Neural cell (in vitro differentiated cells): Measurements from ENCODE around the gene LAYN. TPM values are rescaled to one million over a fixed set of nuclear protein-coding genes. Genes with fewer than 3 reads are reported as not detected.

Experiments
- H2AFZ ChIP-seq: fragments of 200-600, 300-800 bp; sonication (generic), shearing (Covaris generic); 2 replicates; pipeline ENCODE4 v1.6.0; 2014; ENCODE audit warnings: low read depth, mild to moderate bottlenecking, antibody characterized with exemption, low read length, moderate library complexity
- H3F3A ChIP-seq: fragments of 200-600 bp; shearing (Covaris generic); 2 replicates; pipeline ENCODE4 v1.6.1; 2016; ENCODE audit warnings: mild to moderate bottlenecking, moderate library complexity, mixed read lengths, antibody characterized with exemption, low read length; ENCODE audit not compliant: insufficient read depth, poor library complexity, severe bottlenecking
- H3K27ac ChIP-seq: fragments of 200-600, 300-800 bp; sonication (generic), shearing (Covaris generic); 2 replicates; pipeline ENCODE4 v1.5.1; 2014; ENCODE audit warnings: mild to moderate bottlenecking, low read length, moderate library complexity
- H3K27me3 ChIP-seq: fragments of 300-800, 200-600 bp; sonication (generic), shearing (Covaris generic); 2 replicates; pipeline ENCODE4 v1.6.0; 2014; ENCODE audit warnings: mild to moderate bottlenecking, low read depth, low read length, moderate library complexity; ENCODE audit not compliant: insufficient read depth
- H3K36me3 ChIP-seq: fragments of 300-800, 200-600 bp; sonication (generic), shearing (Covaris generic); 2 replicates; pipeline ENCODE4 v1.5.1; 2014; ENCODE audit warnings: mild to moderate bottlenecking, antibody characterized with exemption, low read length, moderate library complexity; ENCODE audit not compliant: insufficient read depth
- H3K4me2 ChIP-seq: fragments of 300-800, 200-600 bp; sonication (generic), shearing (Covaris generic); 2 replicates; pipeline ENCODE4 v1.6.0; 2014; ENCODE audit warnings: mild to moderate bottlenecking, low read length
- H3K4me3 ChIP-seq: fragments of 300-800, 200-600 bp; sonication (generic), shearing (Covaris generic); 2 replicates; pipeline ENCODE4 v1.5.1; 2014; ENCODE audit warnings: mild to moderate bottlenecking, low read length, moderate library complexity
- H3K79me2 ChIP-seq: fragments of 200-600 bp; shearing (Covaris generic); replicated peaks from 2 replicates; pipeline ENCODE4 v1.6.0; 2014; ENCODE audit warnings: mild to moderate bottlenecking, low read length, moderate library complexity; ENCODE audit not compliant: insufficient read depth
- H3K9ac ChIP-seq: fragments of 300-800, 200-600 bp; sonication (generic), shearing (Covaris generic); 2 replicates; pipeline ENCODE4 v1.6.1; 2016; ENCODE audit warnings: mild to moderate bottlenecking, low read length, mixed read lengths
- H3K9me2 ChIP-seq: fragments of 200-600 bp; shearing (Covaris generic); 2 replicates; pipeline ENCODE4 v1.6.1; 2016; ENCODE audit warnings: mild to moderate bottlenecking, low read length, mixed read lengths; ENCODE audit not compliant: insufficient read depth
- H3K9me3 ChIP-seq: fragments of 200-600, 300-800 bp; sonication (generic), shearing (Covaris generic); 2 replicates; pipeline ENCODE4 v1.6.1; 2016; ENCODE audit warnings: mild to moderate bottlenecking, mixed run types, low read length, moderate library complexity, mixed read lengths
- H4K20me1 ChIP-seq: fragments of 200-600 bp; shearing (Covaris generic); 2 replicates; pipeline ENCODE4 v1.6.1; 2016; ENCODE audit warnings: mild to moderate bottlenecking, mixed run types; ENCODE audit not compliant: insufficient read depth
- EP300 ChIP-seq: fragments of 450-650 bp; conservative IDR thresholded peaks from 2 replicates; pipeline ENCODE4 v1.6.1; 2014; ENCODE audit warnings: antibody characterized with exemption, mild to moderate bottlenecking, moderate library complexity; ENCODE audit not compliant: poor library complexity, severe bottlenecking
- EZH2 ChIP-seq: fragments of 200-600, 300-800 bp; shearing (Covaris generic), sonication (generic); IDR thresholded peaks from 2 replicates; pipeline ENCODE4 v1.6.1; 2014; ENCODE audit warnings: antibody characterized with exemption, low read length, borderline replicate concordance, mild to moderate bottlenecking; ENCODE audit not compliant: insufficient read depth, poor library complexity, severe bottlenecking
- MXI1 ChIP-seq: fragments of 450-650 bp; conservative IDR thresholded peaks from 2 replicates; pipeline ENCODE4 v1.6.1; 2014; ENCODE audit warnings: antibody characterized with exemption, mild to moderate bottlenecking; ENCODE audit not compliant: poor library complexity, severe bottlenecking
- POLR2AphosphoS5 ChIP-seq: IDR thresholded peaks from 2 replicates; pipeline ENCODE4 v1.6.1; 2012
- RAD21 ChIP-seq: fragments of 450-650 bp; conservative IDR thresholded peaks from 2 replicates; pipeline ENCODE4 v1.6.1; 2014; ENCODE audit warnings: antibody characterized with exemption, mild to moderate bottlenecking, moderate library complexity
- SMC3 ChIP-seq: fragments of 450-650 bp; conservative IDR thresholded peaks from 2 replicates; pipeline ENCODE4 v1.6.1; 2014; ENCODE audit warnings: antibody characterized with exemption, mild to moderate bottlenecking, moderate library complexity; ENCODE audit not compliant: poor library complexity
- TAF1 ChIP-seq: IDR thresholded peaks from 2 replicates; pipeline ENCODE4 v1.6.1; 2012; ENCODE audit warnings: low read depth
- polyA plus RNA-seq: library from polyadenylated mRNA; depleted of rRNA; stranded (reverse); fragments of >200 nt; gene quantifications from 2 replicates; pipeline ENCODE4 v1.2.3, GENCODE V29; 2014
- TF ChIP-seq, protein P1 (sequence below): fragments of 450-650 bp; IDR thresholded peaks from 2 replicates; pipeline ENCODE4 v1.5.1; 2014; ENCODE audit warnings: antibody characterized with exemption, mild to moderate bottlenecking, moderate library complexity; ENCODE audit not compliant: poor library complexity, severe bottlenecking
- TF ChIP-seq, protein P2 (sequence below): IDR thresholded peaks from 2 replicates; pipeline ENCODE4 v1.6.1; 2012; ENCODE audit warnings: borderline replicate concordance

Gene LAYN
- polyA plus RNA-seq, 1 donor from 2014 or later: not detected

DNA sequence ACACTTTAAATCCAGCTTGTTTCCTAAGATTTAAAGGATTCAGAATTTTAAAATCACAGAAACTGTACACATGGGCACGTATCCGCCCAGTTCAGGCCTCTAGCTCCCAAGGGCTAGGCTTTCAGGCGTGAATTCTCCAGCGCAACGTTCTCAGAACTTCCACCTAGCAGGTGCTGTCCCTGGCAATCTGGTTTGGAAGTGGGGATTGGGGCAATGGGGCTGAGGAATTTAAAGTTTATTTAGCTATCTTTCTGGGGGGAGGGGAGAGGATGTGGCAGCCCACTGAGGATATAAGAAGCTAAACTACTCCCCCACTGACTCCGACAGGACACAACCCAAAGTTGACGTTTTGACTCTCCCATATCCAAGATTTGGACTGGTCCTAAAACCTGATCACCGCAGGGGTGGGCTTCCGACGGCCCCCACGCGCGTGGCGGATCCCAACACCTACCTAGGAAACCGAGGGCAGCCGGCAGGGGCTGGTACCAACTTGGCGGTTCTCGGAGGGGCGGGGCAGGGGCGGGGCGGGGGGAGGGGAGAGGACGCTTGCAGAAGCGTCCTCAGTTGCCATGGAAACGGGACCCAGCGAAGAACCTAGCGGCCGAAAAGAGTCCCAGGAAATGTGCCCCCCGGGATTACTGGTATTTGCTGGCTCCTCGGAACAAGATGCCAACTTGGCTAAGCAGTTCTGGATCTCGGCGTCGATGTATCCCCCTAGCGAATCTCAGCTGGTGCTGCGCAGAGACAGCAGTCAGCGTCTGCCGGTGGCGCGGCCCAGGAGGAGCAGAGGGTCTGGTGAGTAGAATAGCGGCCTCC lies 26.1 kb upstream of the LAYN start, which contains the start of gene HOATZ:
HOATZ (plus strand) TSS at position 563 of the 816 bp plus-strand sequence; CDS start at position 570, 7 bp downstream.
- Histone ChIP-seq H2AFZ (no peak within 1 kb of the TSS), H3F3A (no peaks in the 10 kb centered on the region), H3K9me3 (no peaks in the 10 kb centered on the region), H3K4me2 (no peak within 1 kb of the TSS), H3K79me2 (no peaks in the 10 kb centered on the region), H3K27me3 (peaks cover 46% of the 10 kb centered on the region), H3K36me3 (no peaks in the 10 kb centered on the region), H3K9ac (no peak within 1 kb of the TSS), H3K9me2 (no peaks in the 10 kb centered on the region), H4K20me1 (no peaks in the 10 kb centered on the region), H3K27ac (no peak within 1 kb of the TSS), H3K4me3 (peak within 1 kb of the TSS; percentile 56)
- no peak for TF ChIP-seq EP300
- TF ChIP-seq, protein P1, sequence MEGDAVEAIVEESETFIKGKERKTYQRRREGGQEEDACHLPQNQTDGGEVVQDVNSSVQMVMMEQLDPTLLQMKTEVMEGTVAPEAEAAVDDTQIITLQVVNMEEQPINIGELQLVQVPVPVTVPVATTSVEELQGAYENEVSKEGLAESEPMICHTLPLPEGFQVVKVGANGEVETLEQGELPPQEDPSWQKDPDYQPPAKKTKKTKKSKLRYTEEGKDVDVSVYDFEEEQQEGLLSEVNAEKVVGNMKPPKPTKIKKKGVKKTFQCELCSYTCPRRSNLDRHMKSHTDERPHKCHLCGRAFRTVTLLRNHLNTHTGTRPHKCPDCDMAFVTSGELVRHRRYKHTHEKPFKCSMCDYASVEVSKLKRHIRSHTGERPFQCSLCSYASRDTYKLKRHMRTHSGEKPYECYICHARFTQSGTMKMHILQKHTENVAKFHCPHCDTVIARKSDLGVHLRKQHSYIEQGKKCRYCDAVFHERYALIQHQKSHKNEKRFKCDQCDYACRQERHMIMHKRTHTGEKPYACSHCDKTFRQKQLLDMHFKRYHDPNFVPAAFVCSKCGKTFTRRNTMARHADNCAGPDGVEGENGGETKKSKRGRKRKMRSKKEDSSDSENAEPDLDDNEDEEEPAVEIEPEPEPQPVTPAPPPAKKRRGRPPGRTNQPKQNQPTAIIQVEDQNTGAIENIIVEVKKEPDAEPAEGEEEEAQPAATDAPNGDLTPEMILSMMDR: peak; percentile 17

DNA sequence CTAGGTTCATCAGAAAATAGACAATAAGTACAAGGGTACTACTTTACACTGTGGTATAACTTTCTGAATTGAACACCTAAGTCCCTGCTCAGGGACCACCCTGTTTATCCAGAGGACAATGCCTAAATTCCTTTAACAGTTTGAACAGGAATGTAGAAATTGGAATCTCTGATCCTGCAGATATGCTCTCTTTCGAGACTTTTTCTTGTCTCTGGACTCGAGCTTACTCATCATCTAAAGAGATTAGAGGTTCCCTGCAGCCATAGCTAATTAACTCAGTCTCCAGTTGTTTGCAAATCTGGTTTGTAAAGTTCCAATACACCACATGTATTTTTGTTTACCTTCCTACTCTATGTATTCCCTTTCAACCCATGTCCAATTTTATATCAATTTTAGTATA lies 24.9 kb upstream of the LAYN start:
- no peak overlapping the region for H3K4me2 ChIP-seq
- no peaks in the 10 kb centered on the region for H3K79me2 ChIP-seq
- H3K27me3 ChIP-seq: peaks cover 46% of the 10 kb centered on the region
- H3K4me3 ChIP-seq: no peak overlapping the region
- H3K9me3 ChIP-seq: no peaks in the 10 kb centered on the region
- no peaks in the 10 kb centered on the region for H3K9me2 ChIP-seq
- TF ChIP-seq POLR2AphosphoS5 (no peak), MXI1 (no peak), EZH2 (no peak), TAF1 (no peak), SMC3 (no peak), RAD21 (no peak), EP300 (no peak)
- TF ChIP-seq, protein P2, sequence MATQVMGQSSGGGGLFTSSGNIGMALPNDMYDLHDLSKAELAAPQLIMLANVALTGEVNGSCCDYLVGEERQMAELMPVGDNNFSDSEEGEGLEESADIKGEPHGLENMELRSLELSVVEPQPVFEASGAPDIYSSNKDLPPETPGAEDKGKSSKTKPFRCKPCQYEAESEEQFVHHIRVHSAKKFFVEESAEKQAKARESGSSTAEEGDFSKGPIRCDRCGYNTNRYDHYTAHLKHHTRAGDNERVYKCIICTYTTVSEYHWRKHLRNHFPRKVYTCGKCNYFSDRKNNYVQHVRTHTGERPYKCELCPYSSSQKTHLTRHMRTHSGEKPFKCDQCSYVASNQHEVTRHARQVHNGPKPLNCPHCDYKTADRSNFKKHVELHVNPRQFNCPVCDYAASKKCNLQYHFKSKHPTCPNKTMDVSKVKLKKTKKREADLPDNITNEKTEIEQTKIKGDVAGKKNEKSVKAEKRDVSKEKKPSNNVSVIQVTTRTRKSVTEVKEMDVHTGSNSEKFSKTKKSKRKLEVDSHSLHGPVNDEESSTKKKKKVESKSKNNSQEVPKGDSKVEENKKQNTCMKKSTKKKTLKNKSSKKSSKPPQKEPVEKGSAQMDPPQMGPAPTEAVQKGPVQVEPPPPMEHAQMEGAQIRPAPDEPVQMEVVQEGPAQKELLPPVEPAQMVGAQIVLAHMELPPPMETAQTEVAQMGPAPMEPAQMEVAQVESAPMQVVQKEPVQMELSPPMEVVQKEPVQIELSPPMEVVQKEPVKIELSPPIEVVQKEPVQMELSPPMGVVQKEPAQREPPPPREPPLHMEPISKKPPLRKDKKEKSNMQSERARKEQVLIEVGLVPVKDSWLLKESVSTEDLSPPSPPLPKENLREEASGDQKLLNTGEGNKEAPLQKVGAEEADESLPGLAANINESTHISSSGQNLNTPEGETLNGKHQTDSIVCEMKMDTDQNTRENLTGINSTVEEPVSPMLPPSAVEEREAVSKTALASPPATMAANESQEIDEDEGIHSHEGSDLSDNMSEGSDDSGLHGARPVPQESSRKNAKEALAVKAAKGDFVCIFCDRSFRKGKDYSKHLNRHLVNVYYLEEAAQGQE: no peak
- TF ChIP-seq, protein P1: no peak
- H3K9ac ChIP-seq: no peak overlapping the region
- H3F3A ChIP-seq: no peaks in the 10 kb centered on the region
- H4K20me1 ChIP-seq: no peaks in the 10 kb centered on the region
- H2AFZ ChIP-seq: no peak overlapping the region
- no peak overlapping the region for H3K27ac ChIP-seq
- H3K36me3 ChIP-seq: no peaks in the 10 kb centered on the region
